A673 (cell line): Measurements from ENCODE around the gene ZDHHC22. TPM values are rescaled to one million over a fixed set of nuclear protein-coding genes. Genes with fewer than 3 reads are reported as not detected.

Source experiments
- BruUV-seq: library from RNA; stranded (reverse); fragments of 400-500 nt; replicated peaks from 2 replicates; lab custom pipeline; 2021; lab: Mats Ljungman, UMichigan
- CTCF ChIA-PET: fragments of 300-600 bp; sonication (Branson Sonifier 250); formaldehyde crosslinking; loops from one replicate; lab custom pipeline; 2022; ENCODE audit warnings: antibody characterized with exemption; lab: Charles Lee
- POLR2A ChIA-PET: fragments of 300-600 bp; sonication (Branson Sonifier 250); formaldehyde crosslinking; loops from one replicate; lab custom pipeline; 2022; ENCODE audit warnings: antibody characterized with exemption; ENCODE audit not compliant: low non-redundant PET; lab: Charles Lee
- DNase-seq: peaks from one replicate; pipeline ENCODE4 v3.0.0-alpha.2; 2015; ENCODE audit warnings: low spot score
- H3K27ac ChIP-seq: fragments of 200-600 bp; sonication (generic); 2 replicates; pipeline ENCODE4 v1.5.1; 2016; ENCODE audit warnings: mixed run types, low read depth, mild to moderate bottlenecking, mixed read lengths, antibody characterized with exemption, low read length; ENCODE audit not compliant: poor library complexity, severe bottlenecking
- H3K27me3 ChIP-seq: fragments of 200-600 bp; sonication (generic); replicated peaks from 2 replicates; pipeline ENCODE4 v1.6.1; 2017; ENCODE audit warnings: mixed run types, low read depth, mild to moderate bottlenecking, mixed read lengths, antibody characterized with exemption, low read length; ENCODE audit not compliant: insufficient read depth, poor library complexity
- H3K36me3 ChIP-seq: fragments of 200-600 bp; sonication (generic); 2 replicates; pipeline ENCODE4 v1.6.1; 2016; ENCODE audit warnings: mixed run types, mild to moderate bottlenecking, mixed read lengths, antibody characterized with exemption, low read length; ENCODE audit not compliant: insufficient read depth, poor library complexity, severe bottlenecking
- H3K4me1 ChIP-seq: fragments of 200-600 bp; sonication (generic); 2 replicates; pipeline ENCODE4 v1.6.1; 2017; ENCODE audit warnings: mixed run types, mild to moderate bottlenecking, mixed read lengths, antibody characterized with exemption, low read length; ENCODE audit not compliant: insufficient read depth, poor library complexity, severe bottlenecking
- H3K4me3 ChIP-seq: fragments of 200-600 bp; sonication (generic); 2 replicates; pipeline ENCODE4 v1.5.1; 2016; ENCODE audit warnings: low read depth, mixed run types, mild to moderate bottlenecking, mixed read lengths, low read length; ENCODE audit not compliant: poor library complexity, severe bottlenecking
- H3K9me3 ChIP-seq: fragments of 200-600 bp; sonication (generic); 2 replicates; pipeline ENCODE4 v1.6.1; 2016; ENCODE audit warnings: mixed run types, low read depth, mild to moderate bottlenecking, mixed read lengths, antibody characterized with exemption, low read length; ENCODE audit not compliant: poor library complexity, severe bottlenecking
- CTCF ChIP-seq: fragments of 300-800, 200-600 bp; sonication (generic); conservative IDR thresholded peaks from 2 replicates; pipeline ENCODE4 v1.5.1; 2017; ENCODE audit warnings: low read depth, mild to moderate bottlenecking, antibody characterized with exemption, low read length, moderate library complexity, mixed read lengths
- EZH2 ChIP-seq: fragments of 200-600 bp; sonication (generic); IDR thresholded peaks from 2 replicates; pipeline ENCODE4 v1.6.1; 2017; ENCODE audit warnings: borderline replicate concordance, low read depth, mild to moderate bottlenecking, mixed read lengths, antibody characterized with exemption, low read length; ENCODE audit not compliant: poor library complexity, severe bottlenecking
- intact Hi-C: fragments of 100-400 bp; cut with micrococcal nuclease; formaldehyde crosslinking; loops from one replicate; pipeline ENCODE4 v1.10.0; 2022; ENCODE audit not compliant: unreplicated experiment
- total RNA-seq: library from RNA; stranded (reverse); gene quantifications from 2 replicates; pipeline ENCODE4 v1.2.3, GENCODE V29; 2021

ZDHHC22 gene
- total RNA-seq, 1 experiment from 2014 or later, result 0.60 TPM

GRCh38 chr14:77125281-77125801 lies 16.2 kb downstream of the ZDHHC22 start:
- CTCF ChIA-PET, result interaction anchor here (2.3 kb wide), 1 partner anchor 8 kb away, joined by 8 read pairs; no protein-coding TSS in a partner anchor
- no TSS peak for BruUV-seq
- no peaks in the 10 kb centered on the region for H3K9me3 ChIP-seq
- no peaks in the 10 kb centered on the region for H3K36me3 ChIP-seq
- intact Hi-C loops, result no loop called here
- no peak for DNase-seq
- no peaks in the 10 kb centered on the region for H3K27me3 ChIP-seq
- POLR2A ChIA-PET, result no interaction called here
- H3K27ac ChIP-seq, result no peak overlapping the region
- peak overlapping the region; percentile 56 for H3K4me3 ChIP-seq
- peaks cover 8% of the 10 kb centered on the region for H3K4me1 ChIP-seq
- 0 out of 2 replicates have a peak, but pooled peaks have one; percentile 8 for TF ChIP-seq CTCF
- no peak for TF ChIP-seq EZH2

GRCh38 chr14:77124345-77125280 lies 17.0 kb downstream of the ZDHHC22 start:
- peaks cover 8% of the 10 kb centered on the region for H3K4me1 ChIP-seq
- ChIA-PET POLR2A (interaction anchor here (0.6 kb wide), 1 partner anchor 48 kb away, joined by 8 read pairs; no protein-coding TSS in a partner anchor), CTCF (interaction anchor here (0.6 to 2.3 kb wide), 10 partner anchors 9 to 258 kb away, joined by 3 to 8 read pairs (median 3); no protein-coding TSS in a partner anchor)
- no peak overlapping the region for H3K27ac ChIP-seq
- no peaks in the 10 kb centered on the region for H3K36me3 ChIP-seq
- TF ChIP-seq EZH2 (no peak), CTCF (no peak; the same call in 1 of the 2 replicates)
- DNase-seq, result peak; percentile 67
- H3K27me3 ChIP-seq, result no peaks in the 10 kb centered on the region
- H3K9me3 ChIP-seq, result no peaks in the 10 kb centered on the region
- intact Hi-C loops, result no loop called here
- BruUV-seq, result no TSS peak
- H3K4me3 ChIP-seq, result peak overlapping the region; percentile 56

- POLR2A ChIA-PET, result no interaction called here
- DNase-seq, result no peak
These were observed 17.9 kb downstream of the ZDHHC22 start for GRCh38 chr14:77123381-77124325.

More at GRCh38 chr14:77123381-77124325, 17.9 kb downstream of the ZDHHC22 start:
- no TSS peak for BruUV-seq
- no peak overlapping the region for H3K4me3 ChIP-seq
- peaks cover 8% of the 10 kb centered on the region for H3K4me1 ChIP-seq
- no peak overlapping the region for H3K27ac ChIP-seq
- no peaks in the 10 kb centered on the region for H3K36me3 ChIP-seq
- TF ChIP-seq CTCF (no peak), EZH2 (no peak)
- no peaks in the 10 kb centered on the region for H3K27me3 ChIP-seq
- intact Hi-C loops, result no loop called here
- CTCF ChIA-PET, result interaction anchor here (0.6 to 2.3 kb wide), 10 partner anchors 10 to 257 kb away, joined by 3 to 8 read pairs (median 3); no protein-coding TSS in a partner anchor
- no peaks in the 10 kb centered on the region for H3K9me3 ChIP-seq
